Right lobe of liver (tissue), 6 donors: ENCODE data around the gene USH1G. TPM values are rescaled to one million over a fixed set of nuclear protein-coding genes. Genes with fewer than 3 reads are reported as not detected.
A peak's percentile ranks its signal among the peaks of the same experiment; 100 is the strongest.

ENCODE experiments used
- ATAC-seq, 4 donors: fragments of 200-7000 bp; cut with Tn5 transposase; one replicate each; pipeline ENCODE4 v1.9.1; 2020; ENCODE audit warnings: mild to moderate bottlenecking in 4 of 4, moderate library complexity in 4 of 4
- DNase-seq, 3 donors: peaks; one replicate each; pipeline ENCODE4 v3.0.0-alpha.2; 2020
- H3K27ac ChIP-seq, 3 donors: fragments of 200-600 bp; one replicate each; pipeline ENCODE4 v1.8.0; 2022
- H3K27me3 ChIP-seq, 2 donors: fragments of 200-600 bp; one replicate each; pipeline ENCODE4 v1.8.0; 2022
- H3K36me3 ChIP-seq, 4 donors: fragments of 200-600 bp; sonication (generic) in 1 of 4; one replicate each; pipeline versions ENCODE4 v1.5.1 to v1.8.0; 2017 to 2022; ENCODE audit warnings: control low read depth in 1 of 4
- H3K4me1 ChIP-seq, 4 donors: fragments of 200-600 bp; sonication (generic) in 1 of 4; one replicate each; pipeline versions ENCODE4 v1.5.1 to v1.8.0; 2017 to 2022; ENCODE audit warnings: control low read depth in 1 of 4
- H3K4me3 ChIP-seq, 3 donors: fragments of 200-600 bp; one replicate each; pipeline ENCODE4 v1.8.0; 2022
- H3K9me3 ChIP-seq, 4 donors: fragments of 200-600 bp; sonication (generic) in 1 of 4; one replicate each; pipeline versions ENCODE4 v1.5.1 to v1.8.0; 2017 to 2022; ENCODE audit warnings: control low read depth in 1 of 4
- CTCF ChIP-seq, 4 donors: fragments of 200-600 bp in 3 of 4; fragments of 450-650 bp in 1 of 4; IDR thresholded peaks; one replicate each; pipeline versions ENCODE4 v1.5.1 to v1.8.0; 2016 to 2022; ENCODE audit warnings: antibody characterized with exemption in 4 of 4, mild to moderate bottlenecking in 2 of 4
- POLR2A ChIP-seq: fragments of 450-650 bp; IDR thresholded peaks from one replicate; pipeline ENCODE4 v1.6.1; 2017; ENCODE audit warnings: antibody characterized with exemption, mild to moderate bottlenecking
- WGBS: methylation state at CpG from one replicate; pipeline ENCODE4 v1.1.6; 2018; ENCODE audit warnings: low coverage, low lambda C conversion rate; ENCODE audit not compliant: insufficient coverage; ENCODE audit errors: missing lambda C conversion rate; 5-methylcytosine and 5-hydroxymethylcytosine counted together
- intact Hi-C, 2 donors: fragments of 100-400 bp; cut with DNase I; formaldehyde crosslinking; loops; one replicate each; pipeline versions ENCODE4 v1.11.2 to v1.14.1; 2022
- total RNA-seq, 6 experiments: library from RNA; depleted of rRNA in 2 of 6; stranded (reverse); fragments of >200 nt in 2 of 6; fragmentation: NEBNext Ultra II Directional in 3 of 6; extraction: Animal tissue kit (Norgen Biotek cat#: 25700) in 3 of 6; gene quantifications; one replicate each; pipeline versions ENCODE4 v1.1.0 to v1.2.4, GENCODE V29; 2016 to 2023
- donor health status: DM: no; HTN: yes; CAD: no.
- donor health status: DM: no; HTN: no; CAD: no.
- donor health status: DM: no; HTN: no; CAD: no.
- donor health status: DM: no; HTN: yes; CAD: no.
- donor health status: DM: no; HTN: yes; CAD: no.

The USH1G gene
- total RNA-seq, 6 experiments from 2014 or later: not detected

- DNase-seq: no peak
- Histone ChIP-seq H3K27ac (no peak within 1 kb of the TSS), H3K36me3 (no peaks in the 10 kb centered on the region), H3K4me3 (no peak within 1 kb of the TSS), H3K9me3 (no peaks in the 10 kb centered on the region), H3K4me1 (peaks cover 0 to 12% (median 4%) of the 10 kb centered on the region in 4 donors), H3K27me3 (peaks cover 0 to 22% of the 10 kb centered on the region in 2 donors)
- TF ChIP-seq CTCF (IDR thresholded peaks at IDR 0.05) (no peak), POLR2A (no peak)
- intact Hi-C loops: loop anchor here in 1 of 2 donors (5.0 kb wide), 1 partner anchor 33 kb away; no protein-coding TSS in a partner anchor
- 0% methylated on average over 9 of the region's 54 CpGs for WGBS
- ATAC-seq: peak; percentile 7 to 56 (median 22)
These were observed 1.3 kb upstream of the USH1G start, which contains the start of gene OTOP2 for GRCh38 chr17:74924250-74924948. Gene OTOP2 (plus strand): TSS chr17:74924273. CDS start chr17:74924633, 360 bp downstream.

- Histone ChIP-seq H3K9me3 (no peaks in the 10 kb centered on the region), H3K27me3 (peaks cover 0 to 22% of the 10 kb centered on the region in 2 donors), H3K36me3 (no peaks in the 10 kb centered on the region), H3K27ac (no peak overlapping the region), H3K4me3 (no peak overlapping the region), H3K4me1 (peaks cover 0 to 12% (median 4%) of the 10 kb centered on the region in 4 donors)
- 0% methylated on average over 3 of the region's 59 CpGs for WGBS
- intact Hi-C loops: loop anchor here in 1 of 2 donors (5.0 kb wide), 1 partner anchor 34 kb away; no protein-coding TSS in a partner anchor
- TF ChIP-seq CTCF (IDR thresholded peaks at IDR 0.05) (peak; percentile 59 to 88 (median 82)), POLR2A (no peak)
- ATAC-seq: peak; percentile 68 to 87 (median 82)
- peak; percentile 76 to 79 (median 77) for DNase-seq
These were observed 639 bp upstream of the USH1G start for GRCh38 chr17:74923538-74924249.

- DNase-seq (no peak), ATAC-seq (no peak)
- TF ChIP-seq CTCF (IDR thresholded peaks at IDR 0.05) (no peak), POLR2A (no peak)
- H3K4me1 ChIP-seq: peaks cover 0 to 12% (median 4%) of the 10 kb centered on the region in 4 donors
- no peaks in the 10 kb centered on the region for H3K9me3 ChIP-seq
- intact Hi-C loops: loop anchor here in 1 of 2 donors (5.0 kb wide), 1 partner anchor 35 kb away; no protein-coding TSS in a partner anchor
- H3K27ac ChIP-seq: no peak overlapping the region
- WGBS: 41% methylated on average over 4 of the region's 6 CpGs
- no peaks in the 10 kb centered on the region for H3K36me3 ChIP-seq
- H3K4me3 ChIP-seq: no peak overlapping the region
- peaks cover 0 to 22% of the 10 kb centered on the region in 2 donors for H3K27me3 ChIP-seq
These were observed 883 bp downstream of the USH1G start for GRCh38 chr17:74922172-74922571.

GRCh38 chr17:74921769-74922168, 1.3 kb downstream of the USH1G start:
- Histone ChIP-seq H3K9me3 (no peaks in the 10 kb centered on the region), H3K27ac (no peak overlapping the region), H3K4me3 (no peak overlapping the region), H3K4me1 (peaks cover 0 to 12% (median 4%) of the 10 kb centered on the region in 4 donors), H3K27me3 (peaks cover 0 to 22% of the 10 kb centered on the region in 2 donors), H3K36me3 (no peaks in the 10 kb centered on the region)
- TF ChIP-seq CTCF (IDR thresholded peaks at IDR 0.05): no peak
- TF ChIP-seq POLR2A: no peak
- intact Hi-C loops: loop anchor here in 1 of 2 donors (5.0 kb wide), 1 partner anchor 36 kb away; no protein-coding TSS in a partner anchor
- DNase-seq (no peak), ATAC-seq (no peak)
- WGBS: no CpG with 5 or more reads among the region's 2 CpGs
